SKM-1 treated with dmso at 0.1 percent for 144 hours (cell line): Measurements from ENCODE around the gene ADAMTS2.

Experiments used
- DNase-seq: peaks from one replicate; lab custom pipeline; 2025; ENCODE audit not compliant: unreplicated experiment; lab: John Stamatoyannopoulos, UW

The ADAMTS2 gene

DNA sequence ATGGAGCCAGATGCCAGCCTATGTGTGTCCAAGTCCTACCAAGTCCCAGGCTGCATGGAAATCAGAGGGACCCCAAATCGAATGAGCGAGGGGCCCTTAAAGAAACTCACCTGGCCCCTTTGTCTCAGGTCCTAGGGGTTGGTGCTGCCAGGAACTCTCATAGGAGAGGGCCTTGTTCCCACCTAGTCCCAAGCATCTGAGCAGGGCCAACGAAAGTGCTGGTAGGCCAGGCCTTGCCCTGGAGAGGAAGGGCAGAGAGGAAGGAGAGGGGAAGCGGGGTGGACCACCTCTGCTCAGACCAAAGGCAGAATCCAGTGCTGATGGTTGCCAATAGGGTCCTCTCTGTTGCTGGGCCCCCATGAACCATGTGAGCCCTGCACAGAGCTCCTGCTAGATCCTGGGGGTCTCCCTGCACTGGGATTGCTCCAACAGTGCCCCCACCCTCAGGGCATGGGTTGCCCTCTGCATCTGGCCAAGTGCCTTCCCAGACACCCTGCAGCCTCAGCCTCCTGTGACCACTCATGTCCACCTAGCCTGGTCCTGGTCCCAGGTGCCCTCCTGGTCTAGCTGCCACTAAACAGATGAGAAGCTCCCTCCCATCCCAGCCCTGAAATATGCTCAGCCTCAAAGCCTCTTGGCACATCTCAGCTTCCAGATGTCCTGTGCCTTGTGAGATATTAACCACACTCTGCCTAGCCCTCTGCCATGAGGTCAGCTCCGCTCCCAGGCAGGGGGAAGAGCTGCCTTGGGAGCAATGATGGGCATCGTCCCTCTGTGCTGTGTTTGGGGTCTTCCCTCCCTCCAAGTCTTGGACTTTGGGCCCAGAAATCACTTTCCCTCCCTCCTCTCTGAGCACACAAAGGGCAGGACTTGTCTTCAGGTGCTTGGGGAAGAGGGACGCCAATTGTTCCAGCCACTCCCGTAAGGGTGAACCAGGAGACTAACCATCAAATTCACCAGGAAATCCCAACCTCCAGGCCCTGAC is 109.6 kb downstream of the ADAMTS2 start:
- no peak for DNase-seq

DNA sequence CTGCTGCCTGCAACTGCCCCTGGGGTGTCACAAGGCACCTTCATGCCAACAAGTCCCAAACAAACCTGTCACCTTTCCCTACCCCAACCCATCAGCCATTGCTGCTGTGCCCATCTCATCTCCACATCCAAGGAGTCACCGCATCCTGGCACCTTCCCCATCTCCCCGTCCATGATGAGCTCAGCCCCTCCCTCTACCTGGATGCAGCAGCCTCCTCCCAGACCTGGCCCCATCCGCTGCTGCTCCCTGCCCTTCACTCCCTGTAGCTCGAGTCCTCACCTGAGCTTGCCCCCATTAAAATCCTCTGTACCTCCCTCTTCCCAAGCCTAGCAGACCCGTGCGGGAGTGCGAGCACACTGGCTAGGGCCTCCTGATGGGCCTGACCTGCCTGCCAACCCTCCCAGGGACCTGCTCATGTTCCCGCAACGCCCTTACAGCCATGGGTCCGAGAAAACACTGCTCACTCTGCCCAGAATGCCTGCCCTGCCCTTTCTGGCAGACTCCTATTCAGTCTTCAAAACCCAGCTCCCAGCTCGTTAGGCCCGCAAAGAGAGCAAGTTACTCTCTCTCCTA is 110.6 kb downstream of the ADAMTS2 start:
- DNase-seq: no peak

DNA sequence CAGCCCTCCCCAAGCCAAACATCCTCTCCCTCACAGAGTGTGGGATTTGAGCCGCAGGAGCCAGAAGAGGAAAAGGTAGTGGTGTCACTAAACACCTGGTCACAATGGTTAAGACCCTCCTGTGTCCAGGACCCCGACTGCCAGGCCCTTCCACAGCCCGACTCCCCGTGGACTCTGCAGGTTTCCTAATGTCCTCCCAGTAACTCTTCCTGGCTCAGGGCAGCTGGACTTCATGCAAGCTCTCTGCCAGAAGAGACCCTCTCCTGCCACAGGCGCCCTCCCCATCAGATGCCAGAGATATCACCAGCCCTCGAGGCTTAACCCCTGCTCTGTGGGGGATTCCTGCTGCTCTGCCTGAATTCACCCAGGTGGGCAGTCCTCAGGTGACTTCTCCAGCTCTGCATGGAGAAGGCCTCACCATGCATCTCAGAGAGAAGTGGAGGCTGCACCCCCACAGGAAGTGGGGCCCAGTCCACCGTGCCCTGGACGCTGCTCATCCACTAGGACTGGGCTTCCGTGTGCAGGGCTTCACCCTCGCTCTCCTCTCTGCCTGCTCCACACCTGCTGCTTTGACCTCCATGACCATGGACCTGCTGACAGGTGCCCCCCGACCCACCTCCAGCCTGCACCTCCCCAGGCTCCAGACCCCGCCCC is 111.2 kb downstream of the ADAMTS2 start:
- no peak for DNase-seq

DNA sequence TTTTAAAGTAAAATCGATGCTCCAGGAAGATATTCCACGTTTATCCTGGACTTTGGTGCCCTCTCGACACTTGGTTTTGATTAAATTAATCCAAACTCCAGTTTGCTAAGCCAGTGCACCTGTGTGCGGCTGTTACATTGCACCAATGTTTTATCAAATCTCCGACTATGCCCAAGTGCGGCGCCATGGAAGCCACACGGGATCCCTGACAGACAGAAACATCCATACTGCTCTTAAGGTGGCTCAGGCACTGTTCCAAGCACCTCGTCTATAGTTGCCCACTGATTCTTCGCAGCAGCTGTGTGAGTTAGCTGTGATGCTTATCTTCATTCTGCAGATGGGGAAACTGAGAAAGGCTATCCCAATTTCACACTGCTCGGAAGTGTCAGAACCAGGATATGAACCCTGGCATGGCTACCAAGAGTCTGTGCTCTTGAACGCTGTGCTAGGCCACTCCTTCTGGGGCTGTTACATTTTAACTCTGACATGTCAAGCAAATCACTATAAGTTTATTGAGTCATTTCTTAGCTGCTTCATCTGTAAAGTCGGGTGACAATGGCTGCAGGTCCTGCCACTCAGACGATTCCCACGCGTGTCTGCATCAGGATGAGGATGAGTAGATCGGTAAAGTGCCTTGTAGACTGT is 113.0 kb downstream of the ADAMTS2 start:
- no peak for DNase-seq

DNA sequence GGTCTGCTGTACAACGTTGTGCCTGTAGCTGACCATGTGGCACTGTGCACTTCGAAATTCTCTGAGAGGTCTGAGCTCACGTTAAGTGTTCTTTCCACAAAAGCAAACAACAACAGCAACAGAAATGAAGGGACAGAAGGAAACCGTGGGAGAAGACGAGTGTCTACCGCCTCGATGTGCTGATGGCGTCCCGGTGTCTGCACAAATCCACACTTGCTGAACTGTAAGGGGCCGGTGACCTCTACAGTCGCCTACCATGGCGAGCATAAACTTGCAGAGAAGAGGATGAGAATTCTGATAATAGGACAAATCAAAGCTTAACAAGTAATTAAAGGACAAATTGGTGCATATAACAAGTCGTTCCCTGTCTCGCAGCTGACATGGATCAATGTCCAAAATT is 114.0 kb downstream of the ADAMTS2 start:
- DNase-seq: no peak

DNA sequence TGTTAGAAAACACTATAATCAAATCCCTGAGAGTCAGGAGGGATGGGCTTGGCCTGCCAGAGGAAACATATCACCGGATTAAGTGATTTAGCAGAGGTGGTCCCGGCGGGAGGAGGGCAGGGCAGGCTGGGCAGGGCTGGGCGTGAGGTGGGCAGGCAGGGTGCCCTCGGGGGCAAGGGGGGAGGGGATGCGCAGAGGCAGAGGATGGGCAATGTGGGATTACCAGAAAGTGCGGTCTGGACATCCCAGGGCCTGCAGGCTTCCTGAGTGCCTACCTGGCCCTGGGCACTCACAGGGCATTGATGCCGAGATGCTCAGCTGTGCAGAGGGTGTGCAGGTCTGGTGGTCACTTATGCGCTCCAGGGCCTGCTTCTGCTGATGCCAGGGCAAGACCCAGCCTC is 115.2 kb downstream of the ADAMTS2 start:
- DNase-seq: no peak

DNA sequence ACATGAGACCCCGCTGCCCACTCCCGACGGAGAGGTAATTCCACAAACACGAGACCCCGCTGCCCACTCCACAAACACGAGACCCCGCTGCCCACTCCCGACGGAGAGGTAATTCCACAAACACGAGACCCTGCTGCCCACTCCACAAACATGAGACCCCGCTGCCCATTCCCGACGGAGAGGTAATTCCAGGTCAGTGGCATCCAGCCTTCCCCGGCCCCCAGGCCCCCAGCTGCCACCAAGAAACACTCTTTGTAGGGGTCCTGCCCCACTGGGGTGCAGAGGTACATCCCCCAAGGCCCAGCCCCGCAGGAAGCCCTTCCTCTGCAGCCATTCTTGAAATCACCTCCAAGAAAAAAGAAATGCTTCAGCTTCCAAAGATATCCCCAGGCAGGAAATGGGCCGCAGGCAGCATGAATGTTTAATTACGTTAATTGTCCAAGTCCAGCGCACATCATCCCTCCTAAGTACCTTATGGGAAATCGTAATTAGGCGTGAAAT is 115.9 kb downstream of the ADAMTS2 start:
- DNase-seq: no peak

DNA sequence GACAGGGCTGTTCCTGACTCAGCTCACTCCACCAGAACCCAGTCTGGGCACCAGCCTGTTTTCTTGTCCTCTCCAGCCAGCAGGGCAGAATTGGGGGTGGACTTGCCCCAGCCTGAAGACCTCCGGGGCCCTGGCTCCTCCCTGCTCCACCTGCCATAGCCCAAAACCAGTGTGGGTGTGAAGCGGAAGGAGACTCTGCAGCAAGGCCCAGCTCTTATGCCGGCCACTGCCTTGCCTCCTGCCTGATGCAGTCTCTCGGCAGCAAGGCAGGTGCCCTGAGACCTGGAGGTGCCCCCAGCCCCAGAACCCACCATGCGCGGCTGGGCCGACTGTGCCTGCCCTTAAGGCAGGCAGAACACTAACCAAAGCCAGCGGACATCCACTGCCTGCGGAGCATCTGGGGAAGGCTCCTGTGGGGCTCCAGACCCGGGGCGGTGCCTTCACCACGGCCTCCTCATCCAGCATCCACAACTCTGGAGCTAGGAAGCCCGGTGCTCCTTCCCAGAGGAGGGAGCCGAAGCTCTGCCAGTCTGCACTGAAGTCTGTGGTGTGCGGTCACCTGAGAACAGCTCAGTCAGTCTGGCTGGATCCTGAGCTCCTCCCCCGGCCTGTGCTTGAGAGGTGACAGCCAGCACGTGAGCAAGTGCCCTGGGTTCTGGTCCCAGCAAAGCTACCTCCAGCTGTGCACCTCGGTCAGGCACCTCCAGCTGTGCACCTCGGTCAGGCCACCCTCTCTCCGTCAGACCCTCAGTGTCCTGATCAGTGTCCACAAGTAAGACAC is 116.7 kb downstream of the ADAMTS2 start:
- no peak for DNase-seq

DNA sequence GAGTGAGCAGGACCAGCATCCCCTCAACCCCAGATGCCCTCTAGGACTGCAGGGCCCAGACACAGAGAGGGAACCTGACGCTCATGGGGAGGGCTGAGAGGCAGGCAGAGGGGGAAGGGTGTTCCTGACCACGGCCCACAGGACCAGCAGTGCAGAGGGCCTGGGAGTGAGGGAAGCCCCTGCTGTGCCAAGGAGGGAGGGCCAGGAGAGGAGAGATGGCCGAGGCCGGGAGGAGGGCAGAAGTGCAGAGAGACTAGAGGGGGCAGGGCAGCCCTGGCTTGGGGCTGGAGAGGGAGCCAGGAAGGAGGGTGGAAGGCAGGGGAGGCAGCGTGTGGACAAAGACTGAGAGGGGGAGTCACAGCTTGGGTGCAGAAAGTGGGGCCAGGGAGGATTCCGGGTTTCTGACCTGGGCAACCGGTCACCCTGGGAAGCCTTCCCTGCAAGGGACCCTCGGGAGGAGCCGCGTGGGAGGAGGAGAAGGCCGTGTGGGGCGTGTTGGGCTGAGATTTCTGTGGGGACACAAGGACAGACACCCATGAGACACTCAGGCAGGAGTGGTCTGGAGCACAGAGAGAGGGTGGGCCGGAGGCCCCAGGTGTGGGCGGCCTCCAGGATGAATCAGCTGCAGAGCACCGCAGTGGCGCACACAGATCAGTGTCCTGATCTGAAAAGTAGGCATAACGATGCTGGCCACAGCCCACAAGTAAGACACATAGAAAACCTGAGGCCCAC is 117.5 kb downstream of the ADAMTS2 start:
- DNase-seq: no peak

DNA sequence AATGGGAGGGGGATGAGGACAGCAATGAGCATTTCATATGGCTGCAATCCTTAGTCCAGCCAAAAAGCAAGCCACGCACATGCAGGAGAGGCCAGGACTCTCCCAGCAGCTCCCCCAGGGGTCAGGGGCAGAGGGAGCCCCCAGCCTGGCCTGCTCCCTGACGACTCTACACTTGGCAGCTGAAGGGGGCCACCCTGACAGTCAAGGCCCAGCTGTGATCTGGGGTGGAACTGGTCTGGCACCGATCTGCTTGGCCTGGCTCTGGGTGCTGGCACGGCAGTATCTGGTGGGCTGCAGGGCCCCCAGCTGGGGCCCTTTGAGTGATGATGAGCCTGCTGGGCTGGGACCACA is 118.1 kb downstream of the ADAMTS2 start:
- DNase-seq: no peak

DNA sequence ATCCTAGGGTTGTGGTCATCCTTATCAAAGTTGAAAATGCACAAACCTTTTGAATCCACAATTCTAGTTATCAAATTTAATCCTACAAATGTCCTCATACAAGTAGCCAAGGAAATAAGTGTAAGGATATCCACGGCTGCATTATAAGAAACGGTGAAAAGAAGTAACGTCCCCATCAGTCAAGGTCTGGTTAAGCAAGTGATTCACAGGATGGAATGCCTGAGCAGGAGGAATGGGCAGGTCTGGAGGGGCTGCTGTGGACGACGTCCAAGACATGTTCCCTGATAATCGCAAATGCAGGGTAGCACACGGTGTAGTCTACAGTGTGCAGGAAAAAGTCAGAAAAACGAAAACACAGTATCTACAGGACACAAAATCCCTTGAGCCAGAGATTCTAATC is 118.6 kb downstream of the ADAMTS2 start:
- DNase-seq: no peak

DNA sequence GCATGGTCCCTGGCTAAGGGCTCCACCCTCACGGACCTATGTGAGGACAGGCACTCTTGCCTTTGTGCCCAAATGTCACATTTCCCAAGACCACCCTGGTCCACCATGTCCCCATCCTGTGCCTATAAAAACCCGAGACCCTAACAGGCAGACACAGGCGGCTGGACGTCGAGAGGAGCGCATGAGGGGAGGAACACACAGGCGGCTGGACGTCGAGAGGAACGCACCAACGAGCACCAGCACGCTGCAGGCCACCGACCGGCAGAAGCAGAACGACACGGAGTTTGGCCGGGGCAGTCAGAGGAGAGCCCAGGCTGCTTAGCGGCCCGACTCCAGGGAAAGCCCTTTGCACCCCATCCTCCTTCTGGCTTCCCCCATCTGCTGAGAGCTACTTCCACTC is 119.9 kb downstream of the ADAMTS2 start:
- no peak for DNase-seq

DNA sequence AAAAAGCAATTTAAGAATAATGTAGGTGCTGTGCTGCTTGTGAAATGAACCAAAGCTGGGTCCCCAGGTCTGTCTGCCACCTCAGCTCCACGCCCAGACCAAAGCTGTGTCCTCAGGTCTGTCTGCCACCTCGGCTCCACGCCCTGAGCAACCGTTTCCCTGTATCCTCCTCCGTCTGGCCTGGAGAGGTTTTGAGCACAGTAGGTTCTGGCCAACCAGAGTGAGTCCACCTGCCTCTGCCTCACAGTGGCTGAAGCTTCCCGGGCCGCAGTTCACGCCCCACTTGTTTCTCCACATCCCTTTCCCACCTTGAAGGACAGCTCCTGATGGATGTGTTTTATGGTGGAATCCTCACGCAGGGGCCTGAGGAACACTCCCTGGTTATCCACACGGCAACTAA is 120.5 kb downstream of the ADAMTS2 start:
- no peak for DNase-seq

DNA sequence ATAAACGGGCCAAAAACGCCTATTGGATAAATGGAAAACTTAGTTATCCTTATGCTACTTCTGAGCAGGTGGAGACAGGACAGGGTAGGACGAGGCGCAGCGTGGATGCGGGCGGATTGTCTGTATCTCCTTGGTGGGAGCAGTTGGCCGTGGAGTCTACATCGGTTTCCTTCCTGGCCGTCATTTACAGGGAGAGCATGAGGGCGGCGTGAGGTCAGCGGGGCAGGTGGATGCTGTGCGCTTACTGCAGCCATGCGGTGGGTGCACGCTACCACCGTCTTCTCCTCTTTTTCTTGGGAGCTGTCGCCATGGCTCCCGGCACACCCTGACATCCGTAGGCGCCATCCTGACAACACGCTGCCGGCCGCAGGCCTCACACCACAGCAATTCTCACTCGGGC is 121.3 kb downstream of the ADAMTS2 start:
- DNase-seq: no peak

DNA sequence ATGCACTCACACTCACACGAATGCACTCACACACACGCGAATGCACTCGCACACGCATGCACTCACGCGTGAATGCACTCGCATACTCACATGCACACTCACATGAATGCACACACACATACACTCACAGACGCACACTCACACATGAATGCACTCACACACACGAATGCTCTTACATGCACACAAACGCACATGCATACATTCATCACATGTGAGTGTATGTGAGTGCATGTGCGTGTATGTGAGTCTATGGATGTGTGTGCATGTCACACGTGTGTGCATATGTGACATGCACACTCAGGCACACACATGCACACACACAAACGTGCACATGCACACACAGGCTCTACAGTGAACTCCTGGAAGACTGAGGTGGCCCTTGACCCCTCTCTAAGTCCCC is 121.7 kb downstream of the ADAMTS2 start:
- DNase-seq: no peak

DNA sequence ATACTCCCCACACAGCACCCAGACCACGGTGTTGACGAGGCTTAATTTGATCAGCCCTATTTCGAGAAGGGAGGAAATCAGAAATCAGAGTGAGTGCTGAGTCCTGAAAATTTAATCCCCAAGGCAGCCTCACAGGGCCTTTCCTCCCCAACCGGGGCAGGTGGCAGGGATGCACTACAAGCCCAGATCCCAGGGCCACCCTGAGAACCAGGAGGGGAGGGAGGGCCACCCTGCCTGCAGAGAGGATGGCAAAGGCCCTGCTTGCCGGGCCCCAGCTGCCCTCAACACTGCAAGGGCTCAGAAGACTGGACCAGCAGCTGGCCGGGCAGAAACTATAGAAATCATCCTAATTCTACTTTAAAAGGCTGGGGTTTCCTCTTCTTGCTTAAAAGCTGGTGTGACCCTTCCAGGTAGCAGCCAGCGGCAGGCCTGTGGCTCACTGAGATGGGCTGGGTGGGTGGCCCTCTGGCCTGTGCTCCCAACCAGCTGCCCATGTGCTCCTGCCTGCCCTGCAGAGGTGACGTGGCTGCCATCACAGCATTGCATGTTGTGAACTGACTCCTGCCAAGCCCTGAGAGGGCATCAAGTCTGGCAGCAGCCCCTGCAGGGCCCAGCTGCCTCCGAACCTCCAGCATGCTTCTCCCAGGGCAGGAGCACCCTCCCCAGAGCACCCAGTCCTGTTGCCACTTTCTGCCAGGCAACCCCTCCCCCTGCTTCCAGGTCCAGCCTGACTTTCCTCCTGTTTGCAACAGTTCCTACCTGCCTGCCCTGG is 122.8 kb downstream of the ADAMTS2 start:
- DNase-seq: no peak

DNA sequence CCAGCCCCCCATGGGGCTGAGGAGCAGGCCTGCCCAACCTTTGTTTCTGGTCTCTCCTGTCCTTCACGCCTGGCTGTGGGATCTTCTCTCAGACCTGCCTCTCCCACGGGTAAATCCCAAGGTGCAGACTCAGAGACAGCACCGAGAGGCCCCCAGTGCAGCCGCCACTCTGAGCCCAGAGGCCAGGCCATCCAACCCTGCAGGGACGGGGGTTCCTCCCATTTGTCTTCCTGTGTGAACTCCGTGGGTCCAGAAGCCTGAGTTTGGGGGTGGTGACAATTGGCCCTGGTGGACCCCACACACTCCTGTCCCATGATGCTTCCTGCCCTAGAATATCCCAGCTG is 123.4 kb downstream of the ADAMTS2 start:
- DNase-seq: no peak

DNA sequence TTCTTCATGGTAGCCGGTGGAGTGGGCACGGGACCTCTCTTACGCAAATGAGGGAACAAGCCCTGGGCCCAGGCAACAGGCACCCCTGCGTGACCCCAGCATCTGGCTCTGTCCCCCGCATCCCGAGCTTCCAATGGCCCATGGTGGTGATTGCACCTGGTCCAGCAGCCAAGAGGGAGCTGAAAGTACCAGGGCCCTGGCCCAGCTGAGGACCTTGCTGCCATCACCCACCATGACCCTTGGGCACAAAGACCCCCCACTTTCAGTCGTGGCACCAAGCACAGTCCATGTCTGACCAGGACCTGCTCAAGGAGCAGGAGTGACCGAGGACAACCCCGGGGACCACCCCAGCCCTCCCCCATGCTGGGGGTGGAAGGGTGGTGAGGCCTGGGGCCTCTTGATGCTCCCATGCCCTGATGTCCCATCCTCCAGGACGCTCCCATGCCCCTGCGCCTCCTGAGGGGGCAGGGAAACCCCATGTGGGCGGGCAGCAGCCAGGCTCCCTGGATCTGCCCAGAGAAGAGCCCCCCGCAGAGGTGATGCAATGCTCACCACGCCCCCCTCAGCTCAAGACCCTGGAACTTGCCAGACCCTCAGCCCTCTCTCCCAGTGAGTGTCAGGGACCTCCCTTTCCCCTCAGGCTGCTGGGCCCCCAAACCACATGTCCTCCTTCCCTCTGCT is 123.9 kb downstream of the ADAMTS2 start:
- DNase-seq: no peak

DNA sequence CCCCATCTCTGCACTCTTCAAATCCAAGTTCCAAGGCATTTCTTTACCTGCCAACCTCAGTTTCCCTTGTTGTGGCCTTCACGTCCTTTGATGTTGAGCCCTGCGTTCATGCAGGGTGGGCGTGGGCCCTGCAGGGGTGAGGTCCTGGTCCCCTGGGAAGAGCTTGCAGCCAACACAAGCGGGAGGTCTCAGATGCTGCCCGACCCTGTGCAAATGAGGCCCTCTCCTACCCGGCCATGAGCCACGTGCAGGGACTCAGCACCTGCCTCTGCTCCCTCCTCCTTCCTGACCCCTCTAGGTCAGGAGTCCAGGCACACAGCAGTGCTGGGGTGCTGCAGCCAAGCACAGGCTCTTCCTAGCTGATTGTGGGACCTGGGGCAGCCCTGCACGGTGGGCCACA is 124.5 kb downstream of the ADAMTS2 start:
- no peak for DNase-seq
